GM18517 (cell line): ENCODE data around the gene USP47.

Experiments used
- ATAC-seq: cut with Tn5 transposase; IDR thresholded peaks from one replicate; pipeline ENCODE4 v1.9.1; 2021; ENCODE audit warnings: mild to moderate bottlenecking, moderate library complexity; ENCODE audit not compliant: unreplicated experiment

USP47 gene

DNA sequence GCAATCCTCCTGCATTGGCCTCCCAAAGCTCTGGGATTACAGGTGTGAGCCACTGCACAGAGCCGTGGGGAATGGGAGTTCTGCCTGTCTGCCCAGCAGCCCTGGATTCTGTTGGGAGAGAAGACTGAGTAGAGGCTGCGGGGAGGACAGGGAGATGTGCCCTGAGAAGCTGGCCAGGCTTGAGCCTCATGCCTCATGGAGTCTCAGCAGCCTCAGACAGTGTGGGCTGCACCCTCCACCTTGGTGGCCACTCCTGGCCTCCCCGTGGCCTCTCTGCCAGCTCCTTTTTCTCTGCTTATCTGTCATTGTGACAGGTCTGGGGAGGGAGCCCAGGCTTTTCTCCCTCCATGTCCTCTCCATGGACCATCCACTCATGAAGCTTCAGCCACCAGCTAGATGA is 123.4 kb downstream of the USP47 start:
- ATAC-seq, result no peak

DNA sequence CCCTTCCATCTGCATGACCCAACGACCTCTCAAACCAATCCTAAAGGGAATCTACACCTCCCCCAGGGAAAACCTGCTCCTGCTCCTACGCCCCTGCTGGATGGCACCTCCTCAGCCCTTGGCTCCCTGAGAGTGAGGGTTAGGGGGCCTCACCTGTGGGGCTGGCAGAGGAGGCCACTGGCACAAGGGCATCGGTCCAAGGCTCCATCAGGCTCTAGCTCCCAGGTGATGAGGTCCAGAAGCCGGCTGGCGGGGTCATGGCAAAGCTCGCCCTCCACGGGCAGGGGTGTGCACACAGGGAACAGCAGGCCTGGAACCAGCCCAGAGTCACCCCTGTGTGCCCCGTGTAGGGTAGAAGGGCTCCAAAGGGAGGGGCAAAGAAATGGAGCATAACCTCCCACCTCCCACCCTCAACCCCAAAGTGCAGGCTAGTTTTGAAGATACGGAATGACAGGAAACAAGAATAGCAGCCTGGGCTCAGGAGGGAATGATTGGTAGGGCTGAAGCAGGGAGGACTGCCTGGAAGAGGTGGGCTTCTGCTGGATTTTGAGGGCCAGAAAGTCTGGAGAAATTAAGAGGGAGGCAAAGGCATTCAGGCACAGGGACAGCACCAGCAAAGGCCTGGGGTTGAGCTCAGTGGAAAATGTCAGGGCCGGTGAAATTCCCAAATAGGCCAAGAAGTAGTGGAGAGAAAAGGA is 124.0 kb downstream of the USP47 start:
- no peak for ATAC-seq

DNA sequence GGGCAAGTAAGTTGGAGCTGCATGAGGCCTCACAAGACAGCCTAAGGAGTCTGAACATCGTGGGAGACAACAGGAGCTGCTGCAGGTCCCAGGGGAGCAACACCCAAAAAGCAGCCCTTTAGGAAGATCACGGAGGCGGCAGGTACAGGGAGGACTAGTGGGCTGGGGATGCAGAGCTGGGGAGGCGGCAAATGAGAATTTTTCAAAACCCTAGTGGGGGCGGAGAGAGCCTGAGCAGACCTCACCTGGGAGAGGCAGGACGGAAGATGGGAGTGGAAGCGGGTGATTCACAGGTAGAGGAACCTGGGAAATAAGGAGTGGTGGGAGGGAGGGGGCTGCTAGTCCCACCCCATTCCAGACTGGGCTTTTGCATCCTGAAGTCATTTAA is 124.6 kb downstream of the USP47 start:
- no peak for ATAC-seq

DNA sequence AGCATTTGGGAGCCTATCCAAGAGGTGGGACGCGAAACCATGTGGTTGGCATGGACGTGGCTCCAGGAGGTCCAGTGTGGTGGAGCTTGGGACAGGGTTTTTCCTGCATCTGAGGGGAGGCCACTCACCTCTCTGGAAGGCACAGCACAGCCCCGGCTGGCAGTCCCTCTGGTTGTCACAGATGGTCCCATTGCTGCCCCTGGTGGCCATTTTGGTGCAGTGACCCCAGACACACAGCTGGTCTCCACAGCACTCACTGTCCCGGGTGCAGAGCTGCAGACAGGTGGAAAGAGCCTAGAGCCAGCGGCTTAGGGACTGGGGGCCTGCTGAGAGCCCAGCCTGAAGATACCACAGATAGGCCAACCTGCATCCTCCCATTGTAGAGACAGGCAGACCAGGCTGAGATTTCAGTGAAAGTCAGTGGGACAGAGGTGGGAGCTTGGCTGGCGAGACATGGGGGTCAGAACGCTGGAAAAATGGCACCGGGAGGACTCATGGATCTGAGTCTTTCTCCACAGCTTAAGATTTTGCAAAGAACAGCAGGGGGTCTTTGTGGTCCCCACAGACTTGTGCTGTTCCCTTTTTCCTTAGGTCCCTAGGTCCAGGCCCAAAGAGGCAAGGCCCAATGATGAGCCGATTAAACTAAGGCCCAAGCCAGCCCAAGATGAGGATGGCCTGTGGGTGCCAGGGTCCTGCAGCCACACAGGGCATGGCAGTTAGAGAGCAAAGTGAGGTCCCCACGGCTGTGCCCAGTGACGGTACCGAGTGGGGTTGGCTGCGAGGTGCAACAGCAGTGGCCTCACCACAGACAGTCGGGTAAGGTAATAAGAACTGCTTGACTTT is 125.3 kb downstream of the USP47 start:
- ATAC-seq, result peak; percentile 82

DNA sequence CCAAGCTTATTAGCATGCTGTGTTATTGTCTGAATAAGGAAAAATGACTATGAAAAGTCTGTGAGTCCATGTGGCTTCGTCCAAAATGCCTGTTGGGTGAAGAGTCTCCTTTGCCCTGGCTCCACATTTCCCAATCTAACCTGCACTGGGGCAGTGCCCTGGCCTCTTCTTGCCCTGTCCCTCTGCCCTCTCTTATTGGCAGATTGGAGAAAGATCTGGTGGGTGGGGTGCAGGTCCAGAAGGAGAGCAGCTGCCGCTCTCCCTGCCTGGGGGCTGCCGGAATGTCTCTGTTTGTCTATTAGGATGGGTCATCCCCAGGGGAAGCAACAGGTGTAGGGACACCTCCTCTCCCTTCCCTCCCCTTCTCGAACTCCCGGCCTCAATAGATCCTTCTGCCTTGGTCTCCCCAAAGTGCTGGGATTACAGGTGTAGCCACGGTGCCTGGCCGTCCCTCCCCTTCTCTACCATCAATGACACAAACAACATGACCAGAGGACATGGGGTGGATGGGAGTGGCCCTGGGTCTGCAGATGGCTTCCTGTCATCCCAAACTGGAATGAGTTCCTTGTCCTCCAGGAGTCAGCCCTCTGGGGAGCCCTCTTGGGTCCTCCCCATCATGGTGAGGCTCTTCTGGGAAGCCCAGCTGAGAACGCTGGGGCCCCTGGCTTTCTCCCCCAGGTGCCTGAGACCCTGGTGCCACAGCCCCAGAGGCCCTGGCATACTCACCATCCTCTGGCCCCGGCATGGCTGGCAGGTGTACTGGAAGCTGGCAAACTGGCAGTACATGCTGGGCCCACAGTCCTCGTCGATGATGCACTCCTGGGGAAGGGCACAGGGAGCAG is 126.1 kb downstream of the USP47 start:
- ATAC-seq, result no peak

DNA sequence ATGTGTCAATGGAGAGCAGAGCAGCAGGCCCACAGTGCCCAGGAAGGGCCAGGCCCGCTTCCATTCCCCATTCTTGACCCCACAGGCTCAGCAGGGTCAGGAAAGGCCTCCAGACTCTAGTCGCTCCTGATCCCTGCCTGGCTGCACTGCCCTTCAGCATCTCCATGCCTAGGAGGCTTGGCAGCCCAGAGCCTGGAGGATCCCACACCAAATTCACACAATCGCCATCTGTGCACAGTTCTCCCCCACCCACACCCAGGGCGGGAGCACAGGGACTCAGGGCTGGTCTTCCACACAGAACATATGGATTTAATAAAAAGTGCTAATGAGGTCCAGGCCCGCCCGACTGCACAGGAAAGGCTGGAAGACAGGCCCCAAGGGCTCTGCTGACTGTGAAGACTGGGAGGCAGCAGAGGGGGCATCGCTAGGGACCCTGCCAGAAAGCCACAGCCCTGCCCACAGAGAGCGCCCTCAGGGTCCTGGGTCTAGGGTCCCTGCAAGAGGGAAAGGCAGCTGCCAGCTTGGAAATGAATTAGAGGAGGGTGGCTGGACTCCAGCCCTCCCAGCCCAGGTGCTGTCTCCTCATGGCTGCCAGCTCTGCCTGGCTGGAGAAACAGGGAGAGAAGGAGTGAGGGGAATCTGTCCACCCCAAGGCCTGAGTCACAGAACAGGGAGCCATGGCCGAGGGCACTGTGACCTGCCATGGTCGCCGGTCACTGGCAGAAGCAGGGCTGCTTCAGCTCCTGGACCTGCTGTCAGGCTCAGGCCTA is 126.9 kb downstream of the USP47 start:
- no peak for ATAC-seq

DNA sequence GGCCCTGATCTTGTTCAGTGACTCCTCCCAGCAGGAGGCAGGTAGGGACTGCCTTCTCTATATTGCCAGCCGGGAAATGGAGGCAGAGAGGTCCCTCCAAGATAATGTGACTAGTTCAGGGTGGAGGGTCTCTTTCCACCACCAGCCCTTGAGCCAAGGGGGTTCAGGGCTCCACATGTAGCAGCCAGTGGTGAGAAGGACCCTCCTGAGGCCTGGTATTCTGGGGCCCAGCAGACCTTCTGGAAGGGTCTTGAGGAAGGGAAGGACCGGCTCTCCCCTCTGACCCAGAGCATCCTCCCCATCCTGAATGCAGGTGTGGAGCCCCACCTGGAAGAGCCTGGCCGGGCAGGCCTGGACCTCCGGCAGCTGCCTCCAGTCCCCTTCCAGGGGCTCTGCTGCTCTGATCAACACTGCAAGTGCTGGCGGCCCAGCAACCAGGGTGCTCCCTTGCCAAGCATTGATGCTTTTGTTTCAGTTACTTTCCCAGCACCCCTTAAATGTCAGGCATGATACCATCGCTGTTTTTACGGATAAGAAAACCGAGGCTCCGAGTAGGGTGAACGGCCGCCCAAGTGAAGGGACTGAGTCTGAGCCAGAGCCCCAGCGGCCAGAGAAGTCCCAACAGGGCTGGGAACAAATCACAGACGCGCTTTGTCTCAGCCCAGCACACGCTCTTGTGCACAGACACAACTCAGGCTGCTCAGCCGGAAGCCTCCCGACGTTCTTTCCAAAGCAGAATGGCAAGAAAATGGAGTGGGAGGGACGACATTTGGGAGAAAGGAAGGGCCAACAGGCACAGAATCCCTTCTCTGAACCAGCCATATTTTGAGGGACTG is 127.8 kb downstream of the USP47 start:
- ATAC-seq, result no peak

DNA sequence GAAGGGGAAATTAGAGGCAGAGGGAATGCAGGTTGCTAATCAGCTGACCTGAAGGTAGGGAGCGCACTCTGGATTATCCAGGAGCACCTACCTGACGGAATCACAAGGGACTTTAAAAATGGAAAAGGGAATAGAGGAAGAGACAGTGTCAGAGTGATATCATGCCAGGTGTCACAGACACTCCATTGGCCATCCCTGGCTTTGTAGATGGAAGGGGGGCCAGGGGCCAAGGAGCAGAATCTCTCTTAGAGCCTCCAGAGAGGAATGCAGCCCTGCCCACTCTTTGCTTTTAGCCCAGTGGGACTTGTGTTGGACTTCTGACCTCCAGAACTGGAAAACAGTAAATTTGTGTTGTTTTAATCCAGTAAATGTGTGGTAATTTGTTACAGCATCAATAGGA is 128.8 kb downstream of the USP47 start:
- no peak for ATAC-seq

DNA sequence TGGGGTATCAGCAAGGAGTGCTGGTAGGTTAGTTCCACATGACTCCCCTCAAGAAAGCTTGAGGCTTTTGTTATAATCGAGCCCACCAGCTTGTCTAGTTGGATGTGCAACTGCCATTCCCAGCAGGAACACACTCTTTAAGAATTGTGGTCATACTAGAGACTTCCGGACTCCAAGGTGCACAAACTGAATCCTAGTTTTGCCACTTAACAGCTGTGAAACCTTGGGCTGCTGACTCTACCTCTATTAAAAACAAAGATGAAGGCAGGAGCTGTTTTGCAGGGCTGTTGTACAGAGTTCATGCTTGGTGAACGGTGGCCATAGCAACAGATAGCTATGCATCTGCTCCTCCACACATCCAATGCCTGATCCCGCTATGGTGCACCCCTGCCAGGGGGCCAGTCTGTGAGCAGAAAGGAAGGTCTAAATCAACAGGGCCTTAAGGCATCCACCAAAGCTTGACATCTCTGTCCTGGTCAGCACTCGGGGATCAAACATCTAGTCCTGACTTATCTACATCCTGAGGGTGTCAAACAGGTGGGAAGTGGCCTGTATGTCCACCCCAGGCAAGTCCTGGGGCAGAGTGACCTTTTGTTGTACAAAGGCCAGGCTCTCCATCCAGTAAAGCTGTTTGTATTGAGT is 130.3 kb downstream of the USP47 start:
- ATAC-seq, result no peak

DNA sequence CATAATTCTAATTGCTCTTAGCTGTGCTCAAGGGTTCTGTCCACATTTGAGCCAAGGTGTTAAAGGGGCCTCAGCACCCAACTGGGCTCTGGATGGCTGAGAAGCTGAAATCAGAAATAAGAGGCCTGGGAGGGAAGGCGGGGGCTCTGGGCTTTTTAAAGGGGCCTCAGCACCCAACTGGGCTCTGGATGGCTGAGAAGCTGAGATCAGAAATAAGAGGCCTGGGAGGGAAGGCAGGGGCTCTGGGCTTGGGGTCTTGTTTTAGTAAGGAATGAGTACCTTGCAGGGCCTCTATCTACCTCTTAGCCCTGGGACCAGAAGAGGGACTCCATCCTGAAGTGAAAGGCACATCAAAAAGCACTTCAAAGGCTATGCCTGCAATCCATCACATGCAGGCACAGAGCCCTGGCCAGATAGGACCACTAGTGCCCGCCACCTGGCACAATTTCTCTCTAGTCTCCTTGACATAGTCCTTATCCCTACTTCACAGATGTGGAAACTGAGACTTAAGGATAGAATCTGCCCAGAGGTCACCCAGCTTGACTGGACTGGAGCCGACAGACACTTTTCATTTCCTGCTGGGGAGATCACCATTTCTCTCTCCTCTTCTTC is 131.1 kb downstream of the USP47 start:
- ATAC-seq, result no peak

DNA sequence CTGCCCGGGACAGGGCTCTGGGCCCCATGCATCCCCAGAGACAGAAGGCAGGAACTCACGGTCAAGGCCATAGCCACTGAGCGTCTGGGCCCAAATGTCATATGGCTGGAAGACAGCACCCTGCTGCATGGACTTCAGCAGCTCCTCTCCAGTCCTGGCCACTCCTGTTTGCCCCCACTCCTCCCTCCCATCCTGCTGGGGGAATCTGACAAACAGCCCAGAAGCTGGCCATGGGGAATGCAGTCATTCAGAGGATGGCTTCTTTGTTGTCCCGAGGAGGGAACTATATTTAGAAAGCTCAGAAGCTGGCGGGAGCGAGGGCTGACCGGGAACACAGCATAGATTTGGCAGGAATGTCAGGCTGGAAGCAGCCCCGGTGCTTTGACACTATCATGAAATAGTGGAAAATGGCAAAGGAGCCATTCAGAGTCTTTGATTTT is 131.6 kb downstream of the USP47 start:
- ATAC-seq, result no peak

DNA sequence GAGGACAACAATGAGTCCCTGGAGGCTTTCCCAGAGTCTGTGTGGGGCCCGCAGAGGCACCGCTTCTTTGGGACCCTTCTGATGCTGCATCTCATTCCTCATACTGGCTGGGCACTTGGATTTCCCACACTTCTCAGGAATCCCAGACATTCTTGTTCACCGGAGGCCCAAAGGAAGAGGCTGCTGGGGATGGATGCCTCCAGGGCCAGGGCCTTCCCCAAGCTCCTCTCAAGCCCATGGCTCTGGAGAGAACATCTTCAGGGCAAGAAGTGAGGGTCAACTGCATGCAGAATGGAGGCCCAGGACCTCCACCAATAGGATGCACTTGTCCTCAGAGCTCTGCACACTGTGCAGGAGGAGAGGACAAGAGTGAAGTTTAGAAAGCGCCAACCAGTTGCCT is 132.1 kb downstream of the USP47 start:
- no peak for ATAC-seq

DNA sequence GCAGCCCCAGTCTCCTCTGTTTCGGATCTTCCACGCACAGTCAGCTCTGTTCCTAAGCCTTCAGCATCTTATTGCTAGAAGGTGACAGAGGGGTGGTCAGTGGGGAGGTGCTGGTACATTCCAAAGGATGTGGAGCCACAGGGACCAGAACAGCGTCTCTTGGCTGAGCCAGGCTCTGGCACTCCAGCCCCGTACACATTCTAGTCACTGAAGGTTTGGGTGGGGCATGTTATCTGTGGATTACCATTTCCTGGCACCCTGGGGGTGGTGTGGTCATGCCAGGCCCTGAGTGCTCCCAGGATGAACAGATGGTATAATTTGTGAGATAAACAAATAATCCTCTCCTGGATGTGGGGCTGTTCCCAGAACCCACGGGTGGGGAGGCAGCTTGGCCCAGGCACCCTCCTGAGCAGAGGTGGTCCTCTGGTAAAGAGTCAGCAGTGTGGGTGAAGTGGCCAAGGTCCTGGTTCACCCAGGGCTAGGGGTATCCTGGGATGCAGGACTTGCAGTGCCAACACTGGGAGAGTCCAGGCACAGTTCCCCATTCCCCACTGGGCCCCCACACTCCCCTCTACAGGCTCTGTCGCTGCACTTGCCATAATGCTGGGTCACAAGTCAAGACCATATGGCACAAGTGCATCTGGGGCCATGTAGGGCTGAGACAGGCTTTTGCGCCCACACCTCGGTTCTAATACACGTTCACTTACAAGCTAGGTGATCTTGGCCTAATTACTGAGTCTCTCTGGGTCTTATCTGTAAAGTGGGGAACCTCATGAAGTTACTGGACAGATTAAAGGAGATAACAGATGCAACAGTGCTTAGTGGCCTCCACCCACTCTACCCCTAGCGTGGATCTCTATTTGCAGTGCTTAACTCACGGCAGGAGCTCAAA is 133.7 kb downstream of the USP47 start:
- no peak for ATAC-seq

DNA sequence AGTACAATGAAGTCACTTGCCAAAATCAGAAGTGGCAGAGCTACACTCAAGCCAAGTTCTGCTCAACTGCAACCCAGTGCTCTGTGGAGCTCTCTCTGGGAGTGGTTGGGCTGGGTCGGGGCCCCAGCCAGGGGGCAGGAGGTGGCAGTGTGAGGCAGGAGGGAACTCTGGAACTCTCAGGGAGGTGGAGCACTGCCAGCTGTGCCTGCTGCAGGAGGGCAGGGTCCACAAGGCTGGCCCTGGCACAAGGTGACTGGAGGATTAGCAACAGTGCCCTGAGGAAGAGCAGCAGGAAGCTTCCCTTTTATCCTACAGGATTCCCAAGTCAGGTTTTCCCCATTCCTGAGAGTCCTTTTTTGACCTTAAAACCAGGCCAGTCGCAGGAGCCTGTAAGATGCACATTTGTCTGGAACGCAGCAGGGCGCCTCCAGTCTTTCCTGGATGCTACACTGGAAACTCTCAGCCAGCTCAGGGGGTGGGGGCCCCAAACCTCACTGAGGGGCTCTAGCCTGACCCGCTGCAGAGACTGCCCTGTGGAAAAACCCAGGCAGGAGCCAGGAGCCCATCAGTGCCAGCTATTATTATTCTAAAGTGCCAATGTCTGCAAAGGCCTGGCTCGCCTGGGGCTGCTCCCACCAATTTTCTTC is 134.8 kb downstream of the USP47 start:
- no peak for ATAC-seq

DNA sequence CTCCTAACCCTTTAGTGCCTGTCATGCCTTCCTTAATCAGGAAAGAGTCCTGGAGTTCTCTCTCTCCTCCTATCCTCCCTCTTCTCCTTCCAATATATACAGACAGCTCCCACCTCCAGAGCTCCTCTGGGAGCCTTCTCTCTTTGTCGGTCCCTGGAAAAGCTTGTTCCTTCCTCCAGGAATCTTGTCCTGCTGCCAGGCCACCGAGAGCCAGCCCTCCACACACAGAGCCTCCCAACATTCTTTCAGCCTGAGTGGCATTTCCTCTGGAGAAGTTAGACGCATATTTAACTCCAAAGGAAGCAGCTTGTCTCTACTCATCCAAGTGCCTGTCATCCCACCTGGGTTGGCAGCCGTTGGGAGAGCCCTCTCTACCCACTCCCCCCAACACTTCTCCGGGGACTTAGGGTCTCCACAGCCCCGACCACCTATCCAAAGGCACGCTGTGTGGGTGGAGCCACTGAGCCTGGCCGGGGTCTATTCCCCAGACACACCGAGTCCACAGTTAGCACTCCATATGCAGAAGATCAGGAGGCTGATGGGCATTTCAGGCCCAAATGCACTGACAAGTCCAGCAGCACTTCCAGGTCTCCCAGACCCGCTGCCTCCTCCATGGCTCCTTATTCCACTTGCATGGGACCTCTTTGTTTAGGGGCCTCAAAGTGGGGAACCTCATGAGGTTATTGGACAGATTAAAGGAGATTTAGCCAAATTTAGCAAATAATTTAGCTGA is 135.6 kb downstream of the USP47 start:
- no peak for ATAC-seq

DNA sequence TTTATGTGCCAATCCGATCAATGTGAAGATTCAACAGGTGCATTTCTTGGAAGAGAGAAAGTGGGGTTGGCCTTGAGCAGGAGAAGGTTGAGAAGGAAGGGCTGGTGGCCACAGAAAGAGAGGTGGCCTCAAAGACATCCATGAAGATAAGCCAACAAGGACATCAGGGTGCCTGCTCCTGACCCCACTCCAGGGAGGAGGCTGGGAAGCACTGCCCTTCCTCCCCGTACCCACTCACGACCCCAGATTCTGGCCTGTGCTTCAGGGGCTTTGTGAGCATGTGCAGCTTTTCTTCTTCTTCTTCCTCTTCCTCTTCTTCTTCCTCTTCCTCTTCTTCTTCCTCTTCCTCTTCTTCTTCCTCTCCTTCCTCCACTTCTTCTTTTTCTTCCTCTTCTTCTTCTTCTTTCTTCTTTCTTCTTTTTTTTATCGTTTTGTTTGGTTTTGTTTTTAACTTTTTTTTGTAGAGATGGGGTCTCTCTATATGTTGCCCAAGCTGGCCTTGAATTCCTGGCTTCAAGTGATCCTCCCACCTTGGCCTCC is 136.4 kb downstream of the USP47 start:
- ATAC-seq, result no peak
